ENCODE measurements around the gene RYR3. TPM values are rescaled to one million over a fixed set of nuclear protein-coding genes. Genes with fewer than 3 reads are reported as not detected.
"Not testable (repeated sequence)": the region's sequence is repeated elsewhere in the genome, so short reads cannot be mapped to it uniquely, and the experiment has no call there.

The RYR3 gene
- total and polyA plus RNA-seq, 7 experiments from 2014 or later: 0.10 to 5.3 (median 1.2) TPM; not detected in 3

- Mint-ChIP-seq H3K9me3 (peaks cover 0 to 15% (median 1%) of the 10 kb centered on the region in 11 donors), H3K4me3 (no peak overlapping the region), H3K27me3 (peaks cover 0 to 23% (median 4%) of the 10 kb centered on the region in 5 donors), H3K27ac (no peak overlapping the region), H3K36me3 (no peaks in the 10 kb centered on the region), H3K4me1 (no peaks in the 10 kb centered on the region)
- H3K27ac ChIP-seq (ENCODE audit: low read depth, low read length): no peak overlapping the region
- H3K27me3 ChIP-seq (ENCODE audit: control insufficient read depth in 2 of 2, insufficient read depth in 2 of 2, low read length in 2 of 2): no peaks in the 10 kb centered on the region
- ATAC-seq (no peak), DNase-seq (no peak)
- no peaks in the 10 kb centered on the region for H3K4me1 ChIP-seq (ENCODE audit: control insufficient read depth in 2 of 2, insufficient read depth in 2 of 2, low read length in 2 of 2)
- intact Hi-C loops (cut with micrococcal nuclease): no loop called here
- H3K4me3 ChIP-seq (ENCODE audit: low read length): no peak overlapping the region
- H3K36me3 ChIP-seq (ENCODE audit: control insufficient read depth in 2 of 3, insufficient read depth in 3 of 3, low read length in 3 of 3): no peaks in the 10 kb centered on the region
- ChIA-PET CTCF (no interaction called here), POLR2A (no interaction called here)
- H3K9me3 ChIP-seq (ENCODE audit: control insufficient read depth in 2 of 3, low read length in 3 of 3): no peaks in the 10 kb centered on the region
These were observed 277.0 kb downstream of the RYR3 start for GRCh38 chr15:33587773-33588172.

DNA sequence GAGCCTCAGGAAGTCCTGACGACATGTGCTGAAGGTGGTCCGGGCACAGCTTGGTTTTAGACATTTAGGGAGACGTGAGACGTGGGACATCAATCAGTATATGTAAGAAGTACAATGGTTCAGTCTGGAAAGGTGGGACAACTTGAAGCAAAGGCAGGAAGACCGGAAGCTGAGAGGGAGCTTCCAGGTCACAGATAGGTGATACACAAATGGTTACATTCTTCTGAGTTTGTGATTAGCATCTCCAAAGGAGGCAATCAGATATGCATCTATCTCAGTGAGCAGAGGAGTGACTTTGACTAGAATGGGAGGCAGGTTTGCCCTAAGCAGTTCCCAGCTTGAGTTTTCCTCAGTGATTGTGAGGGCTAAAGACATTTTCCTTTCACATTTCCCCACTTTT is 282.1 kb downstream of the RYR3 start:
- Histone ChIP-seq H3K4me3 (ENCODE audit: low read length) (no peak overlapping the region), H3K36me3 (ENCODE audit: control insufficient read depth in 2 of 3, insufficient read depth in 3 of 3, low read length in 3 of 3) (no peaks in the 10 kb centered on the region), H3K4me1 (ENCODE audit: control insufficient read depth in 2 of 2, insufficient read depth in 2 of 2, low read length in 2 of 2) (no peaks in the 10 kb centered on the region), H3K27ac (ENCODE audit: low read depth, low read length) (no peak overlapping the region), H3K9me3 (ENCODE audit: control insufficient read depth in 2 of 3, low read length in 3 of 3) (no peaks in the 10 kb centered on the region), H3K27me3 (ENCODE audit: control insufficient read depth in 2 of 2, insufficient read depth in 2 of 2, low read length in 2 of 2) (no peaks in the 10 kb centered on the region)
- POLR2A ChIA-PET: no interaction called here
- no peak overlapping the region for H3K27ac Mint-ChIP-seq
- H3K4me1 Mint-ChIP-seq: no peaks in the 10 kb centered on the region
- no peaks in the 10 kb centered on the region for H3K36me3 Mint-ChIP-seq
- intact Hi-C loops (cut with micrococcal nuclease): no loop called here
- DNase-seq: no peak
- H3K27me3 Mint-ChIP-seq: peaks cover 0 to 27% (median 4%) of the 10 kb centered on the region in 5 donors
- CTCF ChIA-PET: no interaction called here
- H3K4me3 Mint-ChIP-seq: no peak overlapping the region
- ATAC-seq: no peak
- peaks cover 0 to 15% (median 1%) of the 10 kb centered on the region in 11 donors for H3K9me3 Mint-ChIP-seq

DNA sequence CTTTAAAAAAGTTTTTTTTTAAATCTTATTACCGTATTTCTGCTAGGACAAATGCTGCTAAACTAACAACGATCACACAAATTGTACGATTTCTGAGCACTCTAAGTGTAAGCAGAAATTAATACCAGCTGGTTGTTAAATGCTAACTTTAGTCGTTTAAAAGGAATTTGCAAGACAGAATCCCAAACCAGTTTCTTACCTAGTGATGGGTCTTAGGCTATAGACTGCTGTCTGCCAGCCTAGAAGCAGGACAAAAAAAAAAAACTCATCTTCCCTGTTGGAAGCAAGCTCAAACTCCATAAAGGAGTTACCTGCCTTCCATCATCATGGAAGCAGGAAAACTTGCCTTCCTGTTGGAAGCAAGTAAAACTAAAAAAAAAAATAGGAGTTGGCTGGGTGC is 287.6 kb downstream of the RYR3 start:
- H3K27me3 ChIP-seq (ENCODE audit: control insufficient read depth in 2 of 2, insufficient read depth in 2 of 2, low read length in 2 of 2); H3K9me3 Mint-ChIP-seq; ATAC-seq; H3K36me3 ChIP-seq (ENCODE audit: control insufficient read depth in 2 of 3, insufficient read depth in 3 of 3, low read length in 3 of 3); H3K4me1 Mint-ChIP-seq; H3K4me3 ChIP-seq (ENCODE audit: low read length); CTCF ChIA-PET; H3K4me1 ChIP-seq (ENCODE audit: control insufficient read depth in 2 of 2, insufficient read depth in 2 of 2, low read length in 2 of 2); H3K27ac Mint-ChIP-seq; H3K27me3 Mint-ChIP-seq; DNase-seq; H3K9me3 ChIP-seq (ENCODE audit: control insufficient read depth in 2 of 3, low read length in 3 of 3); H3K36me3 Mint-ChIP-seq; H3K4me3 Mint-ChIP-seq; intact Hi-C loops (cut with micrococcal nuclease); POLR2A ChIA-PET; H3K27ac ChIP-seq (ENCODE audit: low read depth, low read length): not testable (repeated sequence)

DNA sequence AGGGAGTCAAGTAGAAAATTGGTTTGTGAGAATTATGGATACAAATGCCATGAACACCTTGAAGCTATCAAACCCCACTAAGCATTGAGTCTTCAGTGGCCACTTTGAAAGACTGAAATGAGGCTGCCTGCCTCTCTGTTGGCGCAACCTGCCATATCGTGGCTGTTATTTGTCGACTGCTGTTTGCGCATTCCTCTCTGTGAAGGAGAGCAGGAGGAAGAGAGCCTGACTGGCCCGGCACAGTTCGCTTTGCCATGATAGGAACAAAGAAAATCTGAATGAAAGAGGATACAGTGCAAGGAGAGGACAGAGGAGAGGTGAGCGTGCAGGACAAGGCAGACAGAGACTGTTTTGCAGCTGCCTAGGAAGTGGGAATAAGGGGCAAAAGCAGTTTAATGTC is 289.4 kb downstream of the RYR3 start:
- POLR2A ChIA-PET: no interaction called here
- no peak for ATAC-seq
- CTCF ChIA-PET: no interaction called here
- Mint-ChIP-seq H3K27me3 (peaks cover 0 to 8% (median 5%) of the 10 kb centered on the region in 5 donors), H3K4me3 (no peak overlapping the region), H3K36me3 (no peaks in the 10 kb centered on the region), H3K4me1 (no peaks in the 10 kb centered on the region), H3K27ac (no peak overlapping the region), H3K9me3 (peaks cover 0 to 8% (median 0%) of the 10 kb centered on the region in 11 donors)
- Histone ChIP-seq H3K4me3 (ENCODE audit: low read length) (no peak overlapping the region), H3K27me3 (ENCODE audit: control insufficient read depth in 2 of 2, insufficient read depth in 2 of 2, low read length in 2 of 2) (no peaks in the 10 kb centered on the region), H3K9me3 (ENCODE audit: control insufficient read depth in 2 of 3, low read length in 3 of 3) (no peaks in the 10 kb centered on the region), H3K27ac (ENCODE audit: low read depth, low read length) (no peak overlapping the region), H3K4me1 (ENCODE audit: control insufficient read depth in 2 of 2, insufficient read depth in 2 of 2, low read length in 2 of 2) (no peaks in the 10 kb centered on the region), H3K36me3 (ENCODE audit: control insufficient read depth in 2 of 3, insufficient read depth in 3 of 3, low read length in 3 of 3) (no peaks in the 10 kb centered on the region)
- no peak for DNase-seq
- intact Hi-C loops (cut with micrococcal nuclease): no loop called here

DNA sequence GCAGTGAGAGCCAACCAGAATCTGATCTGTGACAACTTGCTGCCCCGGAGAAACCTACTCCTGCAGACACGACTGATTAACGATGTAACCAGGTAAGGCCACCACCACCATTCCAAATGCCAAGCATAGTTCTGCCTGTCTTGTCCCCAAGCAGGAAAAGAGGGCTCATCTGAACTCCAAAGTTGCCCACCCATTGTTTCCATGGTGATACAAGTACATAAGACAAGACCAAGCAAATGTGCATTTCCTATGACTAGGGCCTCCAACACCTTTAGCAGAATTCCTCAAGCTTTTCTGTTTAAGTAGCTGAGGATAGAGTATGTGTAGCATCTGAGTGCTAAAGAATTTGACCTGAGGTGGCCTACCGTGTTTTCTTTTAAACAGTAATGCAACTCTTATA is 290.7 kb downstream of the RYR3 start:
- Histone ChIP-seq H3K4me3 (ENCODE audit: low read length) (no peak overlapping the region), H3K36me3 (ENCODE audit: control insufficient read depth in 2 of 3, insufficient read depth in 3 of 3, low read length in 3 of 3) (no peaks in the 10 kb centered on the region), H3K4me1 (ENCODE audit: control insufficient read depth in 2 of 2, insufficient read depth in 2 of 2, low read length in 2 of 2) (no peaks in the 10 kb centered on the region), H3K27me3 (ENCODE audit: control insufficient read depth in 2 of 2, insufficient read depth in 2 of 2, low read length in 2 of 2) (no peaks in the 10 kb centered on the region), H3K27ac (ENCODE audit: low read depth, low read length) (no peak overlapping the region), H3K9me3 (ENCODE audit: control insufficient read depth in 2 of 3, low read length in 3 of 3) (no peaks in the 10 kb centered on the region)
- ATAC-seq (no peak), DNase-seq (no peak)
- H3K36me3 Mint-ChIP-seq: no peaks in the 10 kb centered on the region
- ChIA-PET POLR2A (no interaction called here), CTCF (no interaction called here)
- no peak overlapping the region for H3K27ac Mint-ChIP-seq
- intact Hi-C loops (cut with micrococcal nuclease): no loop called here
- no peaks in the 10 kb centered on the region for H3K4me1 Mint-ChIP-seq
- peaks cover 0 to 8% (median 0%) of the 10 kb centered on the region in 11 donors for H3K9me3 Mint-ChIP-seq
- no peak overlapping the region for H3K4me3 Mint-ChIP-seq
- H3K27me3 Mint-ChIP-seq: peaks cover 0 to 10% (median 6%) of the 10 kb centered on the region in 5 donors

DNA sequence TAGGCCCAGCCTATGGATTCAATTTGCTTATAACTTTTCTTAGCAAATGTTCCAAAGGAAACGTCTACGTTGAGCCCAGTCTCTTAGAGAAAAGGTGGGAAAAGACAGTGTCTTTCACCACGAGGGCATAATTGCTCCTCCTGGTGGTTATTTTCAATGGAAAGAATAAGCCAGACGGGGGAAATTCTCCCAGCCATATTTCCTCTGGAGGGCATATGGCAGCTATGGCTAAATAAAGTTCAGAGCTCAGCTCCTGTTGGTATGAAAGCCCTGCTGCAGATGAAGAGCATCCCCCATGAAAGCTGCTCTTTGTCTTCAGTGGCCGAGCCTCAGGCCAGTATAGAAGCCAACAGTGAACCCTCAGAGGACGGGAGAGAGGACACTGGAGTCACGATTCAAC is 297.9 kb downstream of the RYR3 start:
- peaks cover 0 to 21% (median 5%) of the 10 kb centered on the region in 5 donors for H3K27me3 Mint-ChIP-seq

GRCh38 chr15:33612721-33613304 is 302.0 kb downstream of the RYR3 start:
- POLR2A ChIA-PET: no interaction called here
- Mint-ChIP-seq H3K27ac (no peak overlapping the region), H3K27me3 (peaks cover 2 to 42% (median 15%) of the 10 kb centered on the region in 5 donors), H3K36me3 (no peaks in the 10 kb centered on the region), H3K4me3 (no peak overlapping the region), H3K4me1 (no peaks in the 10 kb centered on the region), H3K9me3 (peaks cover 0 to 2% (median 0%) of the 10 kb centered on the region in 11 donors)
- Histone ChIP-seq H3K9me3 (ENCODE audit: control insufficient read depth in 2 of 3, low read length in 3 of 3) (no peaks in the 10 kb centered on the region), H3K27ac (ENCODE audit: low read depth, low read length) (no peak overlapping the region), H3K36me3 (ENCODE audit: control insufficient read depth in 2 of 3, insufficient read depth in 3 of 3, low read length in 3 of 3) (no peaks in the 10 kb centered on the region), H3K4me1 (ENCODE audit: control insufficient read depth in 2 of 2, insufficient read depth in 2 of 2, low read length in 2 of 2) (no peaks in the 10 kb centered on the region), H3K27me3 (ENCODE audit: control insufficient read depth in 2 of 2, insufficient read depth in 2 of 2, low read length in 2 of 2) (no peaks in the 10 kb centered on the region), H3K4me3 (ENCODE audit: low read length) (no peak overlapping the region)
- CTCF ChIA-PET: no interaction called here
- DNase-seq (no peak), ATAC-seq (no peak)
- intact Hi-C loops (cut with micrococcal nuclease): no loop called here

More for the DNA sequence above, 297.9 kb downstream of the RYR3 start:
- H3K4me1 Mint-ChIP-seq: no peaks in the 10 kb centered on the region
- H3K9me3 Mint-ChIP-seq: peaks cover 0 to 5% (median 0%) of the 10 kb centered on the region in 11 donors
- ChIA-PET POLR2A (no interaction called here), CTCF (no interaction called here)
- no peak overlapping the region for H3K27ac Mint-ChIP-seq
- Histone ChIP-seq H3K27ac (ENCODE audit: low read depth, low read length) (no peak overlapping the region), H3K9me3 (ENCODE audit: control insufficient read depth in 2 of 3, low read length in 3 of 3) (no peaks in the 10 kb centered on the region), H3K36me3 (ENCODE audit: control insufficient read depth in 2 of 3, insufficient read depth in 3 of 3, low read length in 3 of 3) (no peaks in the 10 kb centered on the region), H3K4me1 (ENCODE audit: control insufficient read depth in 2 of 2, insufficient read depth in 2 of 2, low read length in 2 of 2) (no peaks in the 10 kb centered on the region), H3K27me3 (ENCODE audit: control insufficient read depth in 2 of 2, insufficient read depth in 2 of 2, low read length in 2 of 2) (no peaks in the 10 kb centered on the region), H3K4me3 (ENCODE audit: low read length) (no peak overlapping the region)
- no peak overlapping the region for H3K4me3 Mint-ChIP-seq
- intact Hi-C loops (cut with micrococcal nuclease): no loop called here
- ATAC-seq (no peak), DNase-seq (no peak)
- H3K36me3 Mint-ChIP-seq: no peaks in the 10 kb centered on the region
